NCI-H2171 treated with DMSO at 0.1 percent for 48 hours (cell line): Measurements from ENCODE around the gene TES.
"Not testable (repeated sequence)": the region's sequence is repeated elsewhere in the genome, so short reads cannot be mapped to it uniquely, and the experiment has no call there.

Experiments used
- DNase-seq: peaks from one replicate; lab custom pipeline; 2025; lab: John Stamatoyannopoulos, UW

Gene TES, protein sequence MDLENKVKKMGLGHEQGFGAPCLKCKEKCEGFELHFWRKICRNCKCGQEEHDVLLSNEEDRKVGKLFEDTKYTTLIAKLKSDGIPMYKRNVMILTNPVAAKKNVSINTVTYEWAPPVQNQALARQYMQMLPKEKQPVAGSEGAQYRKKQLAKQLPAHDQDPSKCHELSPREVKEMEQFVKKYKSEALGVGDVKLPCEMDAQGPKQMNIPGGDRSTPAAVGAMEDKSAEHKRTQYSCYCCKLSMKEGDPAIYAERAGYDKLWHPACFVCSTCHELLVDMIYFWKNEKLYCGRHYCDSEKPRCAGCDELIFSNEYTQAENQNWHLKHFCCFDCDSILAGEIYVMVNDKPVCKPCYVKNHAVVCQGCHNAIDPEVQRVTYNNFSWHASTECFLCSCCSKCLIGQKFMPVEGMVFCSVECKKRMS

GRCh38 chr7:116210345-116211005, at the start of gene TES:
Gene TES (plus strand): TSS chr7:116210539. CDS start chr7:116210708, 169 bp downstream.
- peak; percentile 20 for DNase-seq

DNA sequence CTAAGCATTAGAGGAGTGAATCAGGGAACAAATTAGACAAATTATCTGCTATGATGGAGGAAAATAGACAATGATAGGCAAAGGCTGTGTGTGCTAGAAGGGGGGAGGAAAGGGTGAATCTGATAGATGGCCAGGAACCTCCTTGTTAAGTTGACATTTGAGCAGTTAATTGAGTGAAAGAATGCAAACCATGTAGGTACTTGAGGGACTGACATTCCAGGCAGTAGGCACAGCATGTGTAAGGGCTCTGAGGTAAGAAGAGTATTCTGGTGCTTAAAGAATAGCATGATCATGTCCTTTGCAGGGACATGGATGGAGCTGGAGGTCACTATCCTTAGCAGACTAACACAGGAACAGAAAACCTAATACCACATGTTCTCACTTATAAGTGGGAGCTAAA, 48.6 kb upstream of the TES start:
- DNase-seq = no peak

GRCh38 chr7:116162254-116162653, 48.1 kb upstream of the TES start:
- DNase-seq = no peak

GRCh38 chr7:116162992-116163391, 47.3 kb upstream of the TES start:
- no peak for DNase-seq

DNA sequence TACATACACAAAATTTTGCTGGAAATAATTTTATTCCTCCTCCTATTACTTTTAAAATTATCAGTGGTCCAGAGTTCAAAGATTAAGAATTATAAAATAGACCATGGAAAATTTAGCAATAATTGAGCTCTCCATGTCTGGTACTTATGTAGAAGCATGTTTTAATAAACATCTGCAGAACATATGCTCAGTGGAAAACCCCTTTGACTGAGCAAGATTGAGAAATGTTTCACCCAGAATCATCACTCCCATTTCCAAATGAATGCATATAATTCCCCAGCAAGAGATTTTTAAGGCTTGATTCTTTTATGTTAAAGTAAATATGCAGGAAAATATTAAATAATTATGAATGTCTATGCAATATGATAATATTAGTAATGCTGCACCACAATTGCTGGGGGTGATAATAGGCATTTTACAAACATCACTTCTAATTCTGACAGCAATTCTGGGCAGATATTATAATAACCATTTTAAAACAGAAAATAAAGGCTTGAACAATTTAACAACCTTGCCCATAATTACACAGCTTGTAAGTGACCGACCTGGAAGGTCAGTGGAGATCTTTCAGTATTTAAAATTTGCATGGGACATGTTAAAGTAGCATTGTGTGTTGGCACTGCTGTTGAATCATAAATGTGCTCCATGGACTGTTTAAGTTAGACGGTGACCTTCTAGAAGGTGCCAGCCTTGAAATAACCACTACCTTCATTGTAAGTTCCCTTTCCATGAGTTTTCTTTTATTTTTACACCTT, 45.6 kb upstream of the TES start:
- no peak for DNase-seq

DNA sequence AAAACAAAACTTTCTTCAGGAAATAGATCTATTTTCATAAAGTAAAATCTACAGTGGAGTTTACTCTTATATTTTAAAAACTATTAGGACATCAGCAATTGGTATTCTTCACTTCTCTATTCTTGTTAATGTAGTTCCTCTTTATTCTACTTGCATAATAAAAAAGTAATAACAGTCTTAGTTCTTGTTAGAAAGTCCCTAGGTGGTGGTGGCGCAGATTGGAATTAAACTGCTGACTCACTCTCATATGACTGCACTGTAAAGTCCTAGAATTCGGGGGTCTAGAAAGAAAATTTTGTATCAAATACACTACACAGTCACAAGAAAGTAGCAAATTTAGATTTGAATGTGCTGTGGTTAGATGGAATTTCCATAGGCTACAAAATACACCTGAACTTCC, 44.6 kb upstream of the TES start:
- no peak for DNase-seq

DNA sequence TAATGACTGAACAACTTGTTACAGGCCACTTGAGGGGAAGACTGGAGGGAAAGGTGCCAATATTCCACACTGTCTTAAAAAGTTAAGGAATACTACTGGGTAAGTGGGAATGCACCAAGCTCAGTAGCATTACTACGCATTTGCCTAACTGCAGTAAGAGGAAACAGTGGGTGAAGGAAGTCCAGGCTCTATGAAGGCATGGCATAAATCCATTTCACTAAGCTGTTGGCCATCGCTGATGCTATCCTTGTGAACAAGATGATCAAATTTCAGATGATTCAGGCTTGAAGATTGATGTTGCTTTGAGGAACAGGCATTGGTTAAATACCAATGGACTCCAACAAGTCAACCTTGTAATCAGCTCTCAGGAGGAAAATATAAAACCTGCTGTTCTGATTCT, 44.2 kb upstream of the TES start:
- no peak for DNase-seq

DNA sequence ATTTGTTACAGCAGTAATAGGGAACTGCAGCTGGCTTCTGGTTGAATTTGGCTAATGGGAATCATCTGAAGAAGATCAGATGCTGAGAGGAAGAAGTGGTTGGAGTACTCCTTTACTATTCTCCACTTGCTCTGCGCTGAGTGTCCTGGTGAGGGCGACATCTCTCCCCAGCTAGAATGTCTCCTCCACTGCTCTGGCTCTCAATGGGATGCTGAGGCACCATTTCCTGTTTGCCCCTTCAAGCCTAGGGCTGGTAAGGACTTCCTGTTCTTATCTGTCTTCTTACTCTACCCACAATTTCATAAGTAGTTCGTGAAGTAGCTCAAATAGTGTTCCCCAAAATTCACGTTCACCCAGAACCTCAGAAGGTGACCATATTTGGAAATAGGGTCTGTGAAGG, 43.2 kb upstream of the TES start:
- DNase-seq = no peak

DNA sequence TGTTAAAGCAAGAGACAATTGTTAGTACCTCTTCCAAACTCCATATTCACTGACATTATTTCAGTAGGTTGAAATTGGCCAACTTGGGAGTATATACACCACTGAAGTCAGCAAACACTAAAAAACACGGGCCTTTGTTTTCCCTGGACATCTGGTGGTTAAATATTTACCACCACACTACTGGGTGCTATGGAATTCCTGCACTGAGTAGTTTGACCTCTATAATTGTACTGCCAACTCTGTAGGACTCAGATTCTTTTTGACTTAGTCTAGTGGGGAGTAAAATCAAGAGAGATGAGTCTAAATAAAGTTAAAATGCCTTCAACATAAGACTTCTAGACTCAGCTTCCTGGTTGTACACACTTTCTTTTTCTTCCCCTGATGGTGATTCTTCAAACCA, 41.3 kb upstream of the TES start:
- DNase-seq = no peak

DNA sequence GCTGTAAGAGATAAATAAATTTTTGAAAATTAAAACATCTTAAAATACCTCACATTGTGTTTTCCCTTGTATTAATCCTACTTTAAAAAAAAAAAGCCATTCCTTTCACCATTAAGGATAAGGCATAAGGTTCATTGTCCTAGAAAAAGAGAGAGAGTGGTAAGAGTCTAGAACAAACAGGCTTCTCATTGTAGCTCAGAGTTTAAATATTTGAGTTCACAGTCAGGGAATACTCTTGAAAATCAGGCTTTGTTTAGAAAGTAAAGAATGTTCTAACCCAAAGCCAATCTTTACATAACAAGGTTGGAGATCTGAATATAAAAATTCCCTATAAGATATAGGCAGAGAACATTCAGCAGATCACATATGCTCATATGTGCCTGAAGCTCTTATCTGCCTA, 40.2 kb upstream of the TES start:
- no peak for DNase-seq

GRCh38 chr7:116171094-116171493, 39.2 kb upstream of the TES start:
- DNase-seq = no peak

DNA sequence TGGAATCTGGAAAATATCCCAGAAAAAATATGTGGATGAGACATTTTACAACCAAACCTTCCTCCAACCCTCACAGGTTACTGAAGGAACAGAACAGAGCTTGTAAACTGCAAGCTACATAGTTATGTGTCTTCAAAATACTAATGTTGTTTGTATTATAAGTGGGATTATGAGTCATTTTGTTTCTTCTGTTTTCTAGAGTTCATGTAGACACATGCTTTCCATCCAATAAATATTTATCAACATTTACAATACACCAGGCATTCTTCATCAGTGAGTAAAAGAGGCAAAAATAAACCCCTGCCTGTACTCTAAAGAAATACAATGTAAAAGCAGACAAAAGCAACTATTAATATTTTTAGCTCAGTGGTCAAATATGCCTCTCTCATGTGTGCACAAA, 38.0 kb upstream of the TES start:
- DNase-seq = no peak

DNA sequence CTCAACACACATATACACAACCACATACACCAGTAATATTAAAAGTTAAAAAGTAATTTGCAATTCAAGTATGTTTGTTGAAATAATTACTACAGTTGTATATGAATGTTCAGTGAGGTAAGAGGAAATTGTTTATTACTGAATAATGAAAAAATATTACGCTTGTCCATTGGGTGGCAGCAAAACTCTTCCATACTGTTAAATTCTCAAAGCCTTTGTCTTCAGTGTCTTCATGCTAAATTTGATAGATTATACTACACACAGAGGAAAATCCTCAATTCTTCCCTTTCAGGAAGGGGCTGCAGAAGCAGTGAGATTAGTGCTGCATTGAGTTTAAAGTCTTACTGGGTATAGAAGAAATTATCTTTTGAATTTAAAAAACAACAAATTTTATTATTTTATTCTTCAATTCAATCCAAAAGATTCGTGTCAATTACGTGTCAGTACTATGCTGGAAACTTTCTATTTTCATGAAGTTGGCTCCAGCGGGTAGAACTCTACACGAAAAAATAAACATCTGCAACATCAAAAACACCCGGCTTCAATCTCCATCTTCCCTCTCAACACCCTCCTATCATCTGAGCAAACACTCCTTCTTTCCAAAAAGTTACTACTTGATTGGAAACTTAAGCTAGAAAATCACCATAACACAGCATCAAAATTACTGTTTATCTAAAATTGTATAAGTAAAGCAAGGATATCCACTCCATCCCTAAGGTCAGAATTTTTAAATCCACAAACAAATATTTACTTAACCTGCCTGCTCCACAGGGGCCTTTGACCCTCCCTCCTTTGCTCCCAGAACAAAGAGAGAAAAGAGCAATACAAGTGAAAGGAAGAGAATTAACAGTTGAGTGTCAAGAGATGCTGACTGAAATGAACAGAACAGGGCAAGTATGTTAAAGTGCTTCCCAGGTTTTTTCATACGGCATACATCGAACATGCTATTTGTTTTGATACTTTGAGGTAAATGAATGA, 37.0 kb upstream of the TES start:
- peak; percentile 36 for DNase-seq

- not testable (repeated sequence) for DNase-seq
These were observed 35.2 kb upstream of the TES start for GRCh38 chr7:116175095-116175494.

- no peak for DNase-seq
These were observed 34.1 kb upstream of the TES start for GRCh38 chr7:116176226-116176625.

GRCh38 chr7:116177009-116177408, 33.3 kb upstream of the TES start:
- no peak for DNase-seq

GRCh38 chr7:116180302-116180701, 30.0 kb upstream of the TES start:
- DNase-seq = peak; percentile 17

GRCh38 chr7:116182023-116182422, 28.3 kb upstream of the TES start:
- DNase-seq = no peak

DNA sequence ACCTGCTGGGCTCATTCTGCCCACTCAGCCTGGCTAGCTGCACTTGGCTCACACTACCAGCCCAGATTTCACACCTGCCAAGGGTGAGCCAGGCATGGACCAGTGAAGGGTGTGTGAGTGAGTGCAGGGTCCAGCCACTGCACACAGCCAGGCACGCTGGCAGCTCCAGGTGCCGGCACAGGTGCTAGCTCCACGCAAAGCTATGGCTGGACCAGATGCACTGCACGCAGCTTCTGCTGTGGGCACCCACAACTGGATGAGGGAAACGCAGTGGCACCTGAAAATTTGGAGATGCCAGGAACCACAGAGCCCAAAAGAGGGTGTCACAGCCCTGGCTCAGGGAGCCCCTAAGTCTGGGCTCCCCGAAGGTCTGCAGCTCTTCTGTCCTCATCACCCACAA, 24.9 kb upstream of the TES start:
- DNase-seq = no peak

DNA sequence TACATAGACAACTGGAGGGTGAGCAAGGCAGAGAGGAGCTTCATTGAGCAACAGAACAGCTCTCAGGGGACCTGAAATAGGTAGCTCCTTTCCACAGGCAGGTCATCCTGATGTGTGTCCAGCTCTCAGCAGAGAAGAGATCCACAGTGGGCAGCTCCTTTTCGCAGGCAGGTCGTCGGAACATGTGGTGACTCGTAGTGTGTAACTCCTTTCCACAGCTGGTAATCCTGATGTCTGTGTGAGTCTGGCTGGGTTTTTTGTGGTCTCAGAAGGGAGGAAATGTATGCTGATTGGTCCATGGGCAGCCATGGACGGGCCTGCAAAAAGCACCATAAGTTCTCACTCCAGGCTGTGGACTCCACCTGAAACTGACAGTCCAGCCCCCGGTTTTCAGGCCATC, 24.4 kb upstream of the TES start:
- no peak for DNase-seq

GRCh38 chr7:116187400-116187799, 22.9 kb upstream of the TES start:
- DNase-seq = no peak
